GM12878 (cell line): Measurements from ENCODE around the gene ARGLU1. TPM values are rescaled to one million over a fixed set of nuclear protein-coding genes. Genes with fewer than 3 reads are reported as not detected.

Experiments used
- BACH1 ChIP-seq: fragments of 450-650 bp; IDR thresholded peaks from 2 replicates; pipeline ENCODE4 v1.6.1; 2017; ENCODE audit warnings: mild to moderate bottlenecking, borderline replicate concordance
- BHLHE40 ChIP-seq, 2 experiments: fragments of 450-650 bp in 1 of 2; IDR thresholded peaks; 2 replicates each; pipeline ENCODE4 v1.6.1; 2011 to 2017; ENCODE audit warnings: low read depth in 2 of 2, borderline replicate concordance in 1 of 2, improper control_type of control experiment in 1 of 2, low read length in 1 of 2, mild to moderate bottlenecking in 1 of 2
- CBFB ChIP-seq: IDR thresholded peaks from 2 replicates; pipeline ENCODE4 v1.6.1; 2016; ENCODE audit warnings: antibody characterized with exemption, low read depth
- DPF2 ChIP-seq: fragments of 450-650 bp; IDR thresholded peaks from 2 replicates; pipeline ENCODE4 v1.6.1; 2017; ENCODE audit warnings: mild to moderate bottlenecking
- EP300 ChIP-seq, 2 experiments: fragments of 150-350 bp in 1 of 2; IDR thresholded peaks; 2 replicates each; pipeline ENCODE4 v1.6.1; 2011 to 2012; ENCODE audit warnings: low read depth in 2 of 2, low read length in 2 of 2, borderline replicate concordance in 1 of 2, improper control_type of control experiment in 1 of 2, inconsistent platforms in 1 of 2; ENCODE audit not compliant: control insufficient read depth in 1 of 2
- IKZF2 ChIP-seq, 2 experiments: fragments of 450-650 bp; IDR thresholded peaks; 2 replicates each; pipeline ENCODE4 v1.6.1; 2017; ENCODE audit warnings: mild to moderate bottlenecking in 2 of 2, moderate library complexity in 2 of 2
- MXI1 ChIP-seq: fragments of 150-350 bp; IDR thresholded peaks from 2 replicates; pipeline ENCODE4 v1.6.1; 2011; ENCODE audit warnings: low read depth, mild to moderate bottlenecking, inconsistent platforms, low read length, improper control_type of control experiment
- NFIC ChIP-seq: IDR thresholded peaks from 2 replicates; pipeline ENCODE4 v1.6.1; 2012; ENCODE audit warnings: low read depth, mild to moderate bottlenecking, inconsistent platforms, low read length, moderate library complexity
- PAX5 ChIP-seq: IDR thresholded peaks from 2 replicates; pipeline ENCODE4 v1.6.1; 2011; ENCODE audit warnings: low read depth, low read length, borderline replicate concordance
- RUNX3 ChIP-seq: IDR thresholded peaks from 2 replicates; pipeline ENCODE4 v1.6.1; 2012; ENCODE audit warnings: low read length, inconsistent platforms
- SIX5 ChIP-seq: IDR thresholded peaks from 2 replicates; pipeline ENCODE4 v1.6.1; 2011; ENCODE audit warnings: mild to moderate bottlenecking, low read depth, low read length, moderate library complexity; ENCODE audit not compliant: severe bottlenecking
- SMAD1 ChIP-seq: fragments of 450-650 bp; IDR thresholded peaks from 2 replicates; pipeline ENCODE4 v1.6.1; 2018; ENCODE audit warnings: mild to moderate bottlenecking, low read depth; ENCODE audit not compliant: partially characterized antibody
- SRF ChIP-seq, 2 experiments: IDR thresholded peaks; 2 replicates each; pipeline ENCODE4 v1.6.1; 2011; ENCODE audit warnings: low read depth in 2 of 2, low read length in 2 of 2, mild to moderate bottlenecking in 1 of 2, moderate library complexity in 1 of 2
- STAT1 ChIP-seq: fragments of 450-650 bp; conservative IDR thresholded peaks from 2 replicates; pipeline ENCODE4 v1.6.1; 2014; ENCODE audit warnings: antibody characterized with exemption, mild to moderate bottlenecking
- STAT3 ChIP-seq: IDR thresholded peaks from 2 replicates; pipeline ENCODE4 v1.6.1; 2011; ENCODE audit warnings: low read depth, low read length, improper control_type of control experiment
- TCF12 ChIP-seq: IDR thresholded peaks from 2 replicates; pipeline ENCODE4 v1.6.1; 2011; ENCODE audit warnings: low read depth, mild to moderate bottlenecking, low read length
- TCF7 ChIP-seq: IDR thresholded peaks from 2 replicates; pipeline ENCODE4 v1.6.1; 2014; ENCODE audit warnings: antibody characterized with exemption, borderline replicate concordance
- YY1 ChIP-seq: IDR thresholded peaks from 2 replicates; pipeline ENCODE4 v1.6.1; 2011; ENCODE audit warnings: low read depth, mild to moderate bottlenecking, low read length
- ZNF207 ChIP-seq: fragments of 450-650 bp; IDR thresholded peaks from 2 replicates; pipeline ENCODE4 v1.6.1; 2014; ENCODE audit warnings: antibody characterized with exemption, mild to moderate bottlenecking, borderline replicate concordance
- polyA plus RNA-seq, 11 experiments: library from polyadenylated mRNA; depleted of rRNA in 4 of 11; unstranded in 6 of 11; stranded (reverse) in 5 of 11; fragments of >200 nt; fragmentation: Nextera tagmentation in 4 of 11; fragmentation: Illumina TruSeq in 1 of 11; extraction: Ambion mirVana in 4 of 11; extraction: Trizol in 1 of 11; gene quantifications; 1 replicate in 1 of 11; 2 replicates in 10 of 11; pipeline versions ENCODE4 v1.2.1 to v1.2.3, GENCODE V29; 2011 to 2016; ENCODE audit warnings: inconsistent platforms in 2 of 11, missing spikeins in 2 of 11, low read depth in 1 of 11
- total RNA-seq, 4 experiments: library from RNA; depleted of rRNA in 3 of 4; stranded (reverse); fragments of >200 nt in 3 of 4; fragmentation: Illumina TruSeq in 1 of 4; extraction: Trizol in 1 of 4; gene quantifications; 2 replicates each; pipeline versions ENCODE4 v1.2.1 to v1.2.3, GENCODE V29; 2013 to 2021
- TF ChIP-seq, protein P1 (sequence below): fragments of 450-650 bp; formaldehyde crosslinking; IDR thresholded peaks from 2 replicates; pipeline ENCODE4 v1.5.0; 2022; ENCODE audit warnings: mild to moderate bottlenecking, missing genetic modification characterization
- TF ChIP-seq, protein P2 (sequence below): fragments of 450-650 bp; IDR thresholded peaks from 2 replicates; pipeline ENCODE4 v1.6.1; 2017; ENCODE audit warnings: low read depth, mild to moderate bottlenecking, moderate library complexity

Gene ARGLU1
- total and polyA plus RNA-seq, 10 of the 15 experiments (the other 5 are each of a cell fraction or from before 2014, with no cell fraction given), result 47.1 to 197 (median 98.3) TPM

DNA sequence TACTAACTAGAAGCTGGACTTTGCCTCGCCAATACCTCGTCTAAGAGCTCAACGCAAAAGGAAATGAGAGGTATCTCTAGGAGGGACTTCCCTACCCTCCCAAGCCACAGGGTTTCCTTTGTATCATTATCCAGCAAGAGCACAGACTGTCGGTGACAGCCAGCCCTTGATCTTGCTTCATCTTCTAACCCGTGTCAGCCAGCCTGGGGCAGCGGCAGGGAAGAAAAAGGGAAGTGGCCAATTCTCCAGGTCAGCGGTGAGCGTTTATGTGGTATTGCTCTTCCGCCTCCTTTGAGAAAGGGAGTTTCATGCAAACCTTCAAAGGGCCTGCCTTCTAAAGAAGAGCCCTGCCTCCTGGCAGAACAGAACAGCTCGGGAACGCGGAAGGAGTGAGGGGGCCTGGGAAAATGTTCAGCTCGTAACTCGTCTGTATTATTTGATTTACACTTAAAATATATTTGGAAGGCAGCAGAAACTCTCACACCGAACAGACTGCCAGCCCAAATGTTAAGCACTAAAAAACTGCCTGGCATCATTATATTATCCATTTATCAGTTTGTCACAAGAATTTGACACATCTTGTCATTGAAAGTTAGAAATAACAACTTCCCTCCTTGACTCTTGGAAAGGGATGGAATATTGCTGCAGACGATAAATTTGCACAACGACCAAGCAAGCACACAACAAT, 74.3 kb downstream of the ARGLU1 start (continued):
- TF ChIP-seq IKZF2 (IDR thresholded peaks at IDR 0.05) (peak; percentile 80 to 83), BHLHE40 (IDR thresholded peaks at IDR 0.05; ENCODE audit: borderline replicate concordance in 1 of 2, low read depth in 2 of 2, low read length in 1 of 2) (0 out of 4 replicates have a peak, but pooled peaks of 1 of the 2 experiments have one; percentile 23), DPF2 (peak; percentile 64; the same call in 1 of the 2 replicates), ZNF207 (no peak), SMAD1 (no peak), SRF (IDR thresholded peaks at IDR 0.05; ENCODE audit: low read depth in 2 of 2, low read length in 2 of 2) (no peak), MXI1 (0 out of 2 replicates have a peak, but pooled peaks have one; percentile 16), STAT3 (no peak), TCF12 (0 out of 2 replicates have a peak, but pooled peaks have one; percentile 11), TCF7 (peak; percentile 58), SIX5 (no peak), EP300 (IDR thresholded peaks at IDR 0.05; ENCODE audit: borderline replicate concordance in 1 of 2, control insufficient read depth in 1 of 2, low read depth in 2 of 2, low read length in 2 of 2) (peak; percentile 48 to 60; a peak in 3 of 4 replicates), RUNX3 (peak; percentile 95), CBFB (0 out of 2 replicates have a peak, but pooled peaks have one; percentile 28), BACH1 (no peak), PAX5 (peak; percentile 70; the same call in 1 of the 2 replicates), YY1 (no peak), NFIC (peak; percentile 53; the same call in 1 of the 2 replicates), STAT1 (no peak)
- TF ChIP-seq, protein P1, sequence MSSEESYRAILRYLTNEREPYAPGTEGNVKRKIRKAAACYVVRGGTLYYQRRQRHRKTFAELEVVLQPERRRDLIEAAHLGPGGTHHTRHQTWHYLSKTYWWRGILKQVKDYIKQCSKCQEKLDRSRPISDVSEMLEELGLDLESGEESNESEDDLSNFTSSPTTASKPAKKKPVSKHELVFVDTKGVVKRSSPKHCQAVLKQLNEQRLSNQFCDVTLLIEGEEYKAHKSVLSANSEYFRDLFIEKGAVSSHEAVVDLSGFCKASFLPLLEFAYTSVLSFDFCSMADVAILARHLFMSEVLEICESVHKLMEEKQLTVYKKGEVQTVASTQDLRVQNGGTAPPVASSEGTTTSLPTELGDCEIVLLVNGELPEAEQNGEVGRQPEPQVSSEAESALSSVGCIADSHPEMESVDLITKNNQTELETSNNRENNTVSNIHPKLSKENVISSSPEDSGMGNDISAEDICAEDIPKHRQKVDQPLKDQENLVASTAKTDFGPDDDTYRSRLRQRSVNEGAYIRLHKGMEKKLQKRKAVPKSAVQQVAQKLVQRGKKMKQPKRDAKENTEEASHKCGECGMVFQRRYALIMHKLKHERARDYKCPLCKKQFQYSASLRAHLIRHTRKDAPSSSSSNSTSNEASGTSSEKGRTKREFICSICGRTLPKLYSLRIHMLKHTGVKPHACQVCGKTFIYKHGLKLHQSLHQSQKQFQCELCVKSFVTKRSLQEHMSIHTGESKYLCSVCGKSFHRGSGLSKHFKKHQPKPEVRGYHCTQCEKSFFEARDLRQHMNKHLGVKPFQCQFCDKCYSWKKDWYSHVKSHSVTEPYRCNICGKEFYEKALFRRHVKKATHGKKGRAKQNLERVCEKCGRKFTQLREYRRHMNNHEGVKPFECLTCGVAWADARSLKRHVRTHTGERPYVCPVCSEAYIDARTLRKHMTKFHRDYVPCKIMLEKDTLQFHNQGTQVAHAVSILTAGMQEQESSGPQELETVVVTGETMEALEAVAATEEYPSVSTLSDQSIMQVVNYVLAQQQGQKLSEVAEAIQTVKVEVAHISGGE, result no peak
- TF ChIP-seq, protein P2, sequence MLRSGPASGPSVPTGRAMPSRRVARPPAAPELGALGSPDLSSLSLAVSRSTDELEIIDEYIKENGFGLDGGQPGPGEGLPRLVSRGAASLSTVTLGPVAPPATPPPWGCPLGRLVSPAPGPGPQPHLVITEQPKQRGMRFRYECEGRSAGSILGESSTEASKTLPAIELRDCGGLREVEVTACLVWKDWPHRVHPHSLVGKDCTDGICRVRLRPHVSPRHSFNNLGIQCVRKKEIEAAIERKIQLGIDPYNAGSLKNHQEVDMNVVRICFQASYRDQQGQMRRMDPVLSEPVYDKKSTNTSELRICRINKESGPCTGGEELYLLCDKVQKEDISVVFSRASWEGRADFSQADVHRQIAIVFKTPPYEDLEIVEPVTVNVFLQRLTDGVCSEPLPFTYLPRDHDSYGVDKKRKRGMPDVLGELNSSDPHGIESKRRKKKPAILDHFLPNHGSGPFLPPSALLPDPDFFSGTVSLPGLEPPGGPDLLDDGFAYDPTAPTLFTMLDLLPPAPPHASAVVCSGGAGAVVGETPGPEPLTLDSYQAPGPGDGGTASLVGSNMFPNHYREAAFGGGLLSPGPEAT, result peak; percentile 74
